HL-60 (cell line): ENCODE measurements around the gene SP140L.
"Not testable (repeated sequence)": the region's sequence is repeated elsewhere in the genome, so short reads cannot be mapped to it uniquely, and the experiment has no call there.

Experiments used
- DNase-seq, 2 experiments: peaks; one replicate each; pipeline ENCODE4 v3.0.0-alpha.2; 2010 to 2020; ENCODE audit warnings: low read depth in 1 of 2, low spot score in 1 of 2
- H3K27ac ChIP-seq: fragments of 250-450 bp; sonication (Bioruptor Pico); replicated peaks from 2 replicates; pipeline ENCODE4 v1.5.1; 2020; ENCODE audit warnings: mild to moderate bottlenecking, moderate library complexity
- H3K27me3 ChIP-seq: fragments of 250-450 bp; sonication (Bioruptor Pico); 2 replicates; pipeline ENCODE4 v1.5.1; 2021; ENCODE audit warnings: mild to moderate bottlenecking, moderate library complexity; ENCODE audit not compliant: insufficient read depth, poor library complexity, severe bottlenecking
- H3K4me3 ChIP-seq: replicated peaks from 2 replicates; pipeline ENCODE4 v1.5.1; 2011; ENCODE audit warnings: mild to moderate bottlenecking, control low read depth, low read length; ENCODE audit not compliant: insufficient read depth
- GABPA ChIP-seq: IDR thresholded peaks from 2 replicates; pipeline ENCODE4 v1.6.1; 2012; ENCODE audit warnings: low read depth
- POLR2AphosphoS5 ChIP-seq: IDR thresholded peaks from 2 replicates; pipeline ENCODE4 v1.6.1; 2012; ENCODE audit warnings: low read depth
- SPI1 ChIP-seq: IDR thresholded peaks from 2 replicates; pipeline ENCODE4 v1.6.1; 2012; ENCODE audit warnings: low read depth, mild to moderate bottlenecking, borderline replicate concordance
- TF ChIP-seq, protein P1 (sequence below): IDR thresholded peaks from one replicate; pipeline ENCODE4 v1.5.1; 2011; ENCODE audit warnings: low read length, control low read depth, inconsistent platforms; ENCODE audit not compliant: insufficient read depth
- TF ChIP-seq, protein P2 (sequence below): IDR thresholded peaks from 2 replicates; pipeline ENCODE4 v1.6.1; 2012; ENCODE audit warnings: low read depth; ENCODE audit not compliant: insufficient replicate concordance

SP140L gene

GRCh38 chr2:230289311-230289710 lies 37.7 kb upstream of the SP140L start:
- not testable (repeated sequence) for H3K27ac ChIP-seq, DNase-seq

DNA sequence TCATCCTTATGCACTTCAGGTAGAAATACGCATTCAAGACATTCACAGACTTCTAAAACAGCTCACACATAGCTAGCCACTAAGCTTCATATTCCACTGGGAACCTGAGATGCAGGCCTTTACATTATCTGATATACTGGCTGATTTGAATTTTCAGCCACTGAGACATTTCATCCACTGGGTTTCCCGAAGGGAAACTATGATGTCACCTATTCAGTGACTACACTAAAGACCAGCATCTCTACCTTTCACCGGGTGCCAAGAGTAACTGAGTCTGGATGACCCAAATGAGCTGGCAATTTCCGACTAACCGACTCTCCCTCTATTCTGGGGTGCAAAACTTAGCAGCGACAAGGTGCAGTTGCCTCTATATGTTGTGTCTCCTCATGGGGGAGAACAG lies 31.8 kb upstream of the SP140L start:
- Histone ChIP-seq H3K27ac (no peak overlapping the region), H3K4me3 (no peak overlapping the region), H3K27me3 (no peaks in the 10 kb centered on the region)
- DNase-seq = no peak
- no peak for TF ChIP-seq POLR2AphosphoS5
- TF ChIP-seq GABPA = no peak
- no peak for TF ChIP-seq SPI1
- TF ChIP-seq, protein P1, sequence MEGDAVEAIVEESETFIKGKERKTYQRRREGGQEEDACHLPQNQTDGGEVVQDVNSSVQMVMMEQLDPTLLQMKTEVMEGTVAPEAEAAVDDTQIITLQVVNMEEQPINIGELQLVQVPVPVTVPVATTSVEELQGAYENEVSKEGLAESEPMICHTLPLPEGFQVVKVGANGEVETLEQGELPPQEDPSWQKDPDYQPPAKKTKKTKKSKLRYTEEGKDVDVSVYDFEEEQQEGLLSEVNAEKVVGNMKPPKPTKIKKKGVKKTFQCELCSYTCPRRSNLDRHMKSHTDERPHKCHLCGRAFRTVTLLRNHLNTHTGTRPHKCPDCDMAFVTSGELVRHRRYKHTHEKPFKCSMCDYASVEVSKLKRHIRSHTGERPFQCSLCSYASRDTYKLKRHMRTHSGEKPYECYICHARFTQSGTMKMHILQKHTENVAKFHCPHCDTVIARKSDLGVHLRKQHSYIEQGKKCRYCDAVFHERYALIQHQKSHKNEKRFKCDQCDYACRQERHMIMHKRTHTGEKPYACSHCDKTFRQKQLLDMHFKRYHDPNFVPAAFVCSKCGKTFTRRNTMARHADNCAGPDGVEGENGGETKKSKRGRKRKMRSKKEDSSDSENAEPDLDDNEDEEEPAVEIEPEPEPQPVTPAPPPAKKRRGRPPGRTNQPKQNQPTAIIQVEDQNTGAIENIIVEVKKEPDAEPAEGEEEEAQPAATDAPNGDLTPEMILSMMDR = no peak
- TF ChIP-seq, protein P2, sequence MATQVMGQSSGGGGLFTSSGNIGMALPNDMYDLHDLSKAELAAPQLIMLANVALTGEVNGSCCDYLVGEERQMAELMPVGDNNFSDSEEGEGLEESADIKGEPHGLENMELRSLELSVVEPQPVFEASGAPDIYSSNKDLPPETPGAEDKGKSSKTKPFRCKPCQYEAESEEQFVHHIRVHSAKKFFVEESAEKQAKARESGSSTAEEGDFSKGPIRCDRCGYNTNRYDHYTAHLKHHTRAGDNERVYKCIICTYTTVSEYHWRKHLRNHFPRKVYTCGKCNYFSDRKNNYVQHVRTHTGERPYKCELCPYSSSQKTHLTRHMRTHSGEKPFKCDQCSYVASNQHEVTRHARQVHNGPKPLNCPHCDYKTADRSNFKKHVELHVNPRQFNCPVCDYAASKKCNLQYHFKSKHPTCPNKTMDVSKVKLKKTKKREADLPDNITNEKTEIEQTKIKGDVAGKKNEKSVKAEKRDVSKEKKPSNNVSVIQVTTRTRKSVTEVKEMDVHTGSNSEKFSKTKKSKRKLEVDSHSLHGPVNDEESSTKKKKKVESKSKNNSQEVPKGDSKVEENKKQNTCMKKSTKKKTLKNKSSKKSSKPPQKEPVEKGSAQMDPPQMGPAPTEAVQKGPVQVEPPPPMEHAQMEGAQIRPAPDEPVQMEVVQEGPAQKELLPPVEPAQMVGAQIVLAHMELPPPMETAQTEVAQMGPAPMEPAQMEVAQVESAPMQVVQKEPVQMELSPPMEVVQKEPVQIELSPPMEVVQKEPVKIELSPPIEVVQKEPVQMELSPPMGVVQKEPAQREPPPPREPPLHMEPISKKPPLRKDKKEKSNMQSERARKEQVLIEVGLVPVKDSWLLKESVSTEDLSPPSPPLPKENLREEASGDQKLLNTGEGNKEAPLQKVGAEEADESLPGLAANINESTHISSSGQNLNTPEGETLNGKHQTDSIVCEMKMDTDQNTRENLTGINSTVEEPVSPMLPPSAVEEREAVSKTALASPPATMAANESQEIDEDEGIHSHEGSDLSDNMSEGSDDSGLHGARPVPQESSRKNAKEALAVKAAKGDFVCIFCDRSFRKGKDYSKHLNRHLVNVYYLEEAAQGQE = no peak

More at GRCh38 chr2:230289311-230289710, 37.7 kb upstream of the SP140L start:
- TF ChIP-seq, protein P2 = peak; percentile 94
- not testable (repeated sequence) for H3K4me3 ChIP-seq, H3K27me3 ChIP-seq

DNA sequence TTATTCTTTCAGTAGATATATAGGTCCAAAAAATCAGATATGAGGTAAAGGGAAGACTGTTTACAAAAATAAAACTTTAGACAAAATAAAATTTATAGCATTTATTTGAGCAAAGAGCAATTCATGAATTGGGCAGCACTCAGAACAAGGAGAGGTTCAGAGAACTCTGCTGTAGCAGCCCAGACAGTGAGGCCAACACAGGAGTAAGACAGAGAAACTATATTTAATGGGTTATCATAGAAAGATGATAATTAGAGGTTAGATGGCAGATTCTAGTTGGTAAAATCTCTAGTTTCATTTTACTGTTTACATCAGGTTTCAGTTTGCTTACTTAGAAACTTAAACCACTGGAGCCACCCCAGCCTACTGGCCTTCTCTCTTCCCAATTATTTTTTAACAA lies 30.1 kb upstream of the SP140L start:
- no peak for TF ChIP-seq GABPA
- TF ChIP-seq, protein P2 = no peak
- TF ChIP-seq, protein P1 = no peak
- TF ChIP-seq SPI1 = no peak
- no peak for TF ChIP-seq POLR2AphosphoS5
- Histone ChIP-seq H3K27me3 (no peaks in the 10 kb centered on the region), H3K4me3 (no peak overlapping the region), H3K27ac (no peak overlapping the region)
- DNase-seq = no peak

- H3K27me3 ChIP-seq = no peaks in the 10 kb centered on the region
- no peak for DNase-seq
- H3K27ac ChIP-seq = no peak overlapping the region
- no peak for TF ChIP-seq SPI1
- TF ChIP-seq GABPA = no peak
- TF ChIP-seq POLR2AphosphoS5 = no peak
- H3K4me3 ChIP-seq = no peak overlapping the region
These were observed 27.4 kb upstream of the SP140L start for GRCh38 chr2:230299618-230300017.
